Measurements from ENCODE around the gene GABPB1.

GRCh38 chr15:50330921-50331320 is 24.1 kb downstream of the GABPB1 start:
- TF ChIP-seq POLR2A (IDR thresholded peaks at IDR 0.05) (no peak), CTCF (IDR thresholded peaks at IDR 0.05) (no peak)
